GM21786 (cell line): ENCODE results near the gene EIF4A2.

Source experiments
- ATAC-seq: cut with Tn5 transposase; IDR thresholded peaks from one replicate; pipeline ENCODE4 v1.9.1; 2021; ENCODE audit not compliant: unreplicated experiment

The EIF4A2 gene

GRCh38 chr3:186783058-186783730 lies at the start of gene EIF4A2:
TSS of gene EIF4A2 (plus strand) at chr3:186783577. CDS start at chr3:186783611, 34 bp downstream.
- ATAC-seq = peak; percentile 51

DNA sequence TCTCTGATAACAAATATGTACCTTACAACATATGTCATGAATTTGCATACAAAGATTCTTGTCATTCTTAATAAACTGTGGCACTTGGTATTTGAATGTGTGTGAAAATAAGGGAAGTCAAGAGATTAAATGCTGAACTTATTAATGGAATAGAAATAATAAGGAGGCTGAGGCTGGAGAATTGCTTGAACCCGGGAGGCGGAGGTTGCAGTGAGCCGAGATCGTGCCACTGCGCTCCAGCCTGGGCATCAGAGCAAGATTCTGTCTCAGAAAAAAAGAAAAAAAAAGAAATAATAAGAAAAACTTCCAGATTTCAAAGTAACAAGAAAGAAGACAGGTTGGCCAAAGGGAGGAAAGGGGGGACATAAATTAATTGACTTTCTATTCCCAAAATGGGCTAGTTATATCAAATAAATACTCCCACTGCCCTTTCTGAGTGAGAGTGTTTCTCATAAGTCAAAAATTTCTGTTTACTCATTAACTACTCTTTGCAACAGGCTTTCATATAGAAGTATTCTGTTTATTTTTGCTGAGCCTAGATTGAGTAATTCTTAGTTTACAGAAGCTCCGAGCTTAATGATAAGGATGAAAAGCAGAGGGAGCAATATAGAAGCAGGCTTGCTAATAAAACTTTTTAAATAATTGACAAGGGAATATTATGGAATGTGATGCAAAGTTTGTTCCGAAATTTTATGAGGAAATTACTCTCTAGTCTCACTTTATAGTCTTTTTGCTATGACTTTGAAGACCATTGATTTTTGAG lies 40.6 kb upstream of the EIF4A2 start:
- no peak for ATAC-seq

- ATAC-seq = no peak
These were observed 39.7 kb upstream of the EIF4A2 start for GRCh38 chr3:186743666-186744065.

DNA sequence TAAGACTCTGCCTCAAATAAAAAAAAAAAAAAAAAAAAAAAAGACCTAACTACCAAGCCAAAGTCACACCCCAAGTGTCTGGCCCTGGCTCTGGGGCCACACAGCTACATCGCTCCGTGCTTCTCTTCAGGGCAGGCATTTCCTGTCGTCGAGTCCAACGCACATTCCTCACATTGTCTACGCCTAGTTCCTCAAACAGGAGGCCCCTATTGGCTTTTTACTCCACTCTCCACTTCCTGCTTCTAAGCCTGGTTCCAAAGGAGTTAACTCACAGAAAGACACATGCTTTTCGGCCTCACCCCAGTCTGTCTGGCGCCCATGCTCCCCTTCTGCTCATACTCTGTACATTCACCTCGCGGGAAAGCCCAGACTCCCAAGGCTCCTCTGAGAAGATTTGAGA lies 37.4 kb upstream of the EIF4A2 start:
- ATAC-seq = no peak

DNA sequence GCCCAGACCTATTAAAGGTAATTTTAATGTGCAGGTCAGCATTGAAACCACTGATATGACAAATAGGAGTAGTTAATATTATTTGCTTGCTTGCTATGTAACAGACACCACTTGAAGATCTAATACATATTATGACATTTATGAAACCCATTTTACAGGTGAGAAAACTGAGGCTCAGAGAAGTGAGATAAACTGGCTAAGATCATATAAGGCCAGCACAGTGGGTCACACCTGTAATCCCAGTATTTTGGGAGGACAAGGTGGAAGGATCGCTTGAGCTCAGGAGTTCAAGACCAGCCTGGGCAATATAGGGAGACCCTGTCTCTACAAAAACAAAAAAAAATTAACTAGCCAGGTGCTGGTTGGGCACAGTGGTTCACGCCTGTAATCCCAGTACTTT lies 33.1 kb upstream of the EIF4A2 start:
- no peak for ATAC-seq

DNA sequence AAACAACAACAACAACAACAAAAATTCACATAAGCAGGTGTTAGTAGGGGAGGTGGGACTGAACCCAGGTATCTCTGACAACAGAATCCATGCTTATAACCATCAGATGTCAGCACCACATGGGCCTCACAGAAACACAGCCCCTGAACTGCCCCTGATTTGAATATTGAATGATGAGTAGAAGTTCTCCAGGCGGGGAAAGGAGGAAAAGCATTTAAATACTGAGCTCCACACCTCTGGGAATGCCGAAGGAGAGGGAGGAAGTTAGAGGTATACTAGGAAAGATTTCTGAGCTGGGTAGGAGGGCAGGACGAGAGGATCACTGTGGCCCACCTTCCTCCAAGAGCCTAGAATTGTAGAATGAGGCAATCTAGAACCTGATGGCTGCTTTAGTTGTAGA lies 31.9 kb upstream of the EIF4A2 start:
- no peak for ATAC-seq

DNA sequence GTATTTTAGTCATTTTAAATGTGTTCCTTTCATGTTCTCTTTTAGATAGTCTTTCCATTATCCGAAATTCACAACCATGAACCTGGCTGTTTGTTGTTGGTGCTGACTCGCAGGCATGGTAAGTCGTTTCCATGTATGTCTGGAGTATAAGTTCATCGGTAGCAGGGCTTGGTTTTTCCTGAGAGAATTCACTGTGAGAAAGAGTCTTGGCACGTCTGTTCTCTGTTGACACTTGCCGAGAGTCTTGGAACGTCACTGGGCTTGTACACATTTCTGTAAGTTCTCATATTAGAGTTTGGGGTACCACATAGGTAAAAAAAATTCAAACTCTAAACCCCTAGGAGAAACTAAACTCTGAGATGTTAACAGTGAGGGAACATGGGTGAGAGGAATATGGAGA lies 29.4 kb upstream of the EIF4A2 start:
- no peak for ATAC-seq

DNA sequence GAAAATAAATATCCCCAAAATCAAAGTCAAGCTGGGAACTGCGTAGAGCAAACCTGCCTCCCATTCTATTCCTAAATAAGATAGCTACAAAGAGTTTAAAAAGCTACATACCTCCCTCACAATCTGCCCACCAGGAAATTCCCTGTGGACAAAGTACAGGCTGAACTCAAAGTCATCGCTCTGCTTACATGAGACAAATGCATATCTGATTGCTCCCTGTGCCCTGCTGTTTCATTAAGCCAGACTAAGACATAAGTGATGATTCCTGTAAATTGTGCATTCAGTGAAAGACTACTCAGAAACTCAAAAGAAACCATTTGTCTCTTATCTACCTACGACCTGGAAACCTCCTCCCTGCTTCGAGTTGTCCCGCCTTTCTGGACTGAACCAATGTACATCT lies 28.5 kb upstream of the EIF4A2 start:
- no peak for ATAC-seq

DNA sequence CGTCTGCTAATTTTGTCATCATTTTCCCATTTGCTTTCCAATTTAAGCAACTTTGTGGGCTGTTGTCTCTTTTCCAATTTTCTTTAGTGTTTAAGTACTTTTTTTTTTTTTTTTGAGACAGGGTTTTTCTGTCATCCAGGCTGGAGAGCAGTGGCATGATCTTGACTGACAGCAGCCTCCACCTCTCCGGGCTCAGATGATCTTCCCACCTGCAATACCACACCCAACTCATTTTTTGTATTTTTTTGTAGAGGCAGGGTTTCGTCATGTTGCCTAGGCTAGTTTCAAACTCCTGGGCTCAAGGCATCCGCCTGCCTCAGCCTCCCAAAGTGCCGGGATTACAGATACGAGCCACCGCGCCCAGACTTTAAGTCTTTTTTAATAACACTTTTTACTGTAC lies 26.2 kb upstream of the EIF4A2 start:
- ATAC-seq = no peak

- no peak for ATAC-seq
These were observed 25.6 kb upstream of the EIF4A2 start for GRCh38 chr3:186757686-186758220.

- no peak for ATAC-seq
These were observed 24.0 kb upstream of the EIF4A2 start for GRCh38 chr3:186759231-186759930.

DNA sequence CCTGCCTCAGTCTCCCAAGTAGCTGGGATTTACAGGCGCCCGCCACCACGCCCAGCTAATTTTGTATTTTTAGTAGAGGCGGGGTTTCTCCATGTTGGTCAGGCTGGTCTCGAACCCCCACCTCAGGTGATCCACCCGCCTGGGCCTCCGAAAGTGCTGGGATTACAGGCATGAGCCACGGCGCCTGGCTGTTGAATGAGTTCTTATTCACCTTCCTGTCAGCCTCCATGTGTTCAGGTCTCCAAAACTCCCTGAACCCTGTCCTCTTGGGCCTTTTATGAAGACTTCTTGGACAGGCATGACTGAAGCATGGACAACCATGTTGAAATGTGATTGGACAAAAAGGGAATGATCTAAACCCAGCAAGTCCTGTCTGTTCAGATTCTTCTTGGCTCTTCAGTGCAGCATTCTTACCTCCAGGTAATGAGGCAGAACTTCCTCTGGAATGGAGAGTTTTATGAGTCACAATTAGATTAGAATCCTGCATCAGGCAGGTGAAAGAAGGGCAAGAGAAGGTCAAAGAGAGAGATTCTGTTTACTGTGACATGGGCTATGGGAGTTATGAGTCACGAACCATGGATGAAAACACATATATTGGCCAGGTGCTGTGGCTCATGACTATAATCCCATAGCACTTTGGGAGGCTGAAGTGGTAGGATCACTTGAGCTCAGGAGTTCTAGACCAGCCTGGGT lies 23.1 kb upstream of the EIF4A2 start:
- ATAC-seq = no peak

DNA sequence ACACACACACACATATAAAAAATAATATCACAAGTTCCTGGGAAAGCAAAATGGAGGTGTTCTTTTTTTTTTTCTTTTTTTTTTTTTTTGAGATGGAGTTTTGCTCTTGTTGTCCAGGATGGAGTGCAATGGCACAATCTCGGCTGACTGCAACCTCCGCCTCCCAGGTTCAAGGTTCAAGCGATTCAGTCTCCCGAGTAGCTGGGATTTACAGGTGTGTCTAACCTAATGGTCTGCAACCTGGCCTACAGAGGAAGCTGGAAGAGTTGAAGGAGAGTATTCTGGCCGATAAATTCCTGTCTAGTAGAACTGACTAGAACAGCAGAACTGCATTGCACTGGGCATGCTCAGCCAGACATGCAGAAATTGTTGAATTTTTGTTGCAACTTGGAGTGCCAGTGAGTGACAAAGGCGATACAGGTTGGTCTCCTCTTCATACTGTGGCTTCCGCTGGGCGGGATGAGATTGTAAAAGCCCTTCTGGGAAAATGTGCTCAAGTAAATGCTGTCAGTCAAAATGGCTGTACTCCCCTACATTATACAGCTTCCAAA lies 22.4 kb upstream of the EIF4A2 start:
- ATAC-seq = no peak

DNA sequence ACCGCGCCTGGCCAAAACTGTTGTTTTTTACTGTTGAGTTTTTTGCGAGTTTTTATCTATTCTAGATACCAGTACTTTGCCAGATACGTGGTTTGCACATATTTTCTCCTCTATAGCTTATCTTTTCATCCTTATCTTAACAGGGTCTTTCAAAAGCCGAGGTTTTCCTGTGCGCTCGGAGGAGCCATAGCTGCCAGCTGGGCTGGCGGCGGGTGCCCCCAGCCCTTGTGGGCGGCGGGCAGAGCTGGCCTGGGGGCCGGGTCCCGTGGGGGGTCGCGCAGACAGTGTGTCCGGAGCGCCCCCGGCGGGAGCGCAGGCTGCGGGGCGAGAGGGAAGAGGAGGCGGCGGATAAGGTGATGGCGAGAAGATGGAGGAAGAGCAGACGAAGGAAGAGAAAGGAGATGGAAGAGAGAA lies 11.1 kb upstream of the EIF4A2 start:
- peak; percentile 16 for ATAC-seq

DNA sequence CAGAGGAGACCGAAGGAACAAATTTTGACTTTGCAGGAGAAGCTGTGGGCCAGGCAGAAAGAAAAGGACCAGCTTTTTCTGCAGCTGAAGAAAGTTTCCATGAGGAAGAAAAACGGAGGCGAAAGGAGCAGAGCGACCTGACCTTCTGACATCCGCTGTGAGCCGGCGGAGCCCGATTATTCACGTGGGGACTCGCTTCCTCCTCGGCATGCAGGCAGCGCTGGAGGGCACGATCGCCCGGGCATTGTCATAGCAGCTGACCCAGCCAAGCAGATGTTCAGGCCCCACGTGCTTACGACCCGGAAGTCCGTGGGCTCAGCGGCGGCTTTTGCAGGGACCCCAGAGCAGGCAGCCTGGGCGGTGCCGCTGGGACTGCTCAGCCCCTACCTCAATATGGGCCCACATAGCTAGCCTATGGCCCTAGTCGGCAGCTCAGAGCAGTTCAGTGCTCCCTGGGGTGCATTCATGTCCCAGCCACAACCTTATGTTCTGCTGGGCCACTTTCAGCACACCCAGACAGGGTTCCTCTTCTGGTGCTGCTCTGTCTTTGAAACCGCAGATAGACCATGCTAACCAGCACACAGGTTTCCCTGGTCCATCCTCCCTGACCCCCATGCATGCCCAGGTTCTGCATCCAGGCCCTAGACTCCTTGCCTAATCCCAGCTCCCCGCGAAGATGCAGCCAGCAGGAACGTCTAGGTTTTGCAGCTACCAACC lies 10.5 kb upstream of the EIF4A2 start:
- ATAC-seq = peak; percentile 96

- no peak for ATAC-seq
These were observed 7.4 kb upstream of the EIF4A2 start for GRCh38 chr3:186775999-186776398.

DNA sequence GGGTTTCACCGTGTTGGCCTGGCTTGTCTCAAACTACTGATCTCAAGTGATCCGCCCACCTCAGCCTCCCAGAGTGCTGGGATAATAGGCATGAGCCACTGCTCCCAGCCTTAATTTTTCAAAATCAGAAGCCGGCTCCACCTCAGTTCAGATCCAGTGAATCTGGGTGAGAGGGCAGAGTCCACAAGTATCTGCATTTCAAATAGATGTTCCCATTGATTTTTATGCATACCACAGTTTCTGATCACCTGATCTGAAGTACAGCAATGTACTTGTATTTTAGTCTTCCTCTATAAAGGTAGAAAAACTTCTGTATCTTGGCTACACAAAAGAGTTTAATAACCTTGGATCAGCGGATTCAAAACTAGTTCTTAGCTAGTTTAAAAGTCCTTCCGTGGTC lies 4.2 kb upstream of the EIF4A2 start:
- ATAC-seq = no peak

DNA sequence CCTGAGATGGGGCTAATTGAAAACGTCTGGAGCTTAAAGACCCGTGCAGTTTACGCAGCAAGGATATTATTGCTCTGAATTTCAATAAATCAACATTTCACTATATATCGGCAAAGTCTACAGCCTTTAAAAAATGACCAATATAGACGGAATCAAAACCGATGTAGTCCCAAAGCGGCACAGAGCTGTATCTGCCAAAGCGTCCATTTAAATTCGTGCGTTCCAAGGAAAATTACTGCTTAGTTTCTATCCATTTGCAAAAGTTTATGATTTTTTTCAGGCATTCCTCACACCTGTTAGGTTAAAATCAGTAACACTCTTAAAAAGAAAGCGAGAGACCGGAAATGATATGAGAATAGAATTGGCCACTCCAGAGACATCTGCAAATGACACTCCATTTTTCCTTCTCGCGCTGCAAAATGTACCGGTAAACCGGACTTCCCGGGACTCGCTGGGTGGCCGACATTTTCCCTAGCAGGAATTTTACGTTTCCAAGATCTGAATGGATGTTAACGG lies 777 bp upstream of the EIF4A2 start:
- peak; percentile 29 for ATAC-seq

- ATAC-seq = peak; percentile 77
These were observed 546 bp downstream of the EIF4A2 start for GRCh38 chr3:186783731-186784515.
